C4-2B (cell line): ENCODE measurements around the gene MINDY3.

Experiments
- H3K27ac ChIP-seq: fragments of 450-650 bp; 2 replicates; pipeline ENCODE4 v1.5.1; 2017
- CTCF ChIP-seq: fragments of 450-650 bp; conservative IDR thresholded peaks from 2 replicates; pipeline ENCODE4 v1.5.1; 2017; ENCODE audit warnings: mild to moderate bottlenecking
- ZFX ChIP-seq: fragments of 450-650 bp; IDR thresholded peaks from 2 replicates; pipeline ENCODE4 v1.6.1; 2017

Gene MINDY3

GRCh38 chr10:15844517-15844916 lies 15.8 kb downstream of the MINDY3 start:
- H3K27ac ChIP-seq = no peak overlapping the region
- TF ChIP-seq CTCF (no peak), ZFX (no peak)

GRCh38 chr10:15843695-15844094 lies 16.6 kb downstream of the MINDY3 start:
- no peak for TF ChIP-seq CTCF
- no peak for TF ChIP-seq ZFX
- no peak overlapping the region for H3K27ac ChIP-seq

- TF ChIP-seq CTCF (no peak), ZFX (no peak)
- H3K27ac ChIP-seq = no peak overlapping the region
These were observed 17.6 kb downstream of the MINDY3 start for GRCh38 chr10:15842556-15843169.

- no peak for TF ChIP-seq ZFX
- TF ChIP-seq CTCF = no peak
- no peak overlapping the region for H3K27ac ChIP-seq
These were observed 18.6 kb downstream of the MINDY3 start for GRCh38 chr10:15841696-15842095.

GRCh38 chr10:15836807-15837206 lies 23.5 kb downstream of the MINDY3 start:
- TF ChIP-seq ZFX = no peak
- TF ChIP-seq CTCF = no peak
- H3K27ac ChIP-seq = no peak overlapping the region

GRCh38 chr10:15829495-15829894 lies 30.8 kb downstream of the MINDY3 start:
- no peak overlapping the region for H3K27ac ChIP-seq
- no peak for TF ChIP-seq ZFX
- TF ChIP-seq CTCF = no peak

- H3K27ac ChIP-seq = no peak overlapping the region
- peak; percentile 76 for TF ChIP-seq CTCF
- no peak for TF ChIP-seq ZFX
These were observed 35.8 kb downstream of the MINDY3 start for GRCh38 chr10:15824498-15824897.
